ENCODE results near the gene PMPCA. TPM values are rescaled to one million over a fixed set of nuclear protein-coding genes. Genes with fewer than 3 reads are reported as not detected.

Gene PMPCA
- total RNA-seq, 1 donor from 2014 or later, result 94.4 TPM

GRCh38 chr9:136412962-136413361, 2.5 kb downstream of the PMPCA start:
- Mint-ChIP-seq H3K4me3 (ENCODE audit: unreplicated experiment) (peak overlapping the region; percentile 76), H3K9me3 (ENCODE audit: unreplicated experiment) (peaks cover 2% of the 10 kb centered on the region), H3K27ac (ENCODE audit: unreplicated experiment) (peak overlapping the region; percentile 73), H3K36me3 (ENCODE audit: low read depth, unreplicated experiment) (peaks cover 27% of the 10 kb centered on the region), H3K4me1 (ENCODE audit: low read depth, unreplicated experiment) (peaks cover 29% of the 10 kb centered on the region), H3K27me3 (ENCODE audit: low read depth, unreplicated experiment) (no peaks in the 10 kb centered on the region)
- DNase-seq (ENCODE audit: low read depth), result no peak
- Histone ChIP-seq H3K9ac (ENCODE audit: low read length) (peak overlapping the region; percentile 19), H3K36me3 (ENCODE audit: insufficient read depth, low read length) (peaks cover 36% of the 10 kb centered on the region), H3K27ac (ENCODE audit: low read depth, low read length) (no peak overlapping the region), H3K4me3 (ENCODE audit: insufficient read depth, low read depth, low read length) (no peak overlapping the region), H3K27me3 (ENCODE audit: insufficient read depth, low read length) (no peaks in the 10 kb centered on the region), H3K79me2 (ENCODE audit: insufficient read depth, low read length) (peaks cover 83% of the 10 kb centered on the region), H3K4me1 (ENCODE audit: insufficient read depth, low read length) (peaks cover 16% of the 10 kb centered on the region), H4K20me1 (ENCODE audit: insufficient read depth, low read length) (peaks cover 63% of the 10 kb centered on the region), H3K9me3 (ENCODE audit: insufficient read depth, low read depth, low read length) (no peaks in the 10 kb centered on the region), H2AFZ (ENCODE audit: low read depth, low read length) (no peak overlapping the region), H3K4me2 (ENCODE audit: low read length) (no peak overlapping the region)
- FAIRE-seq, result no peak
- TF ChIP-seq EZH2 (IDR thresholded peaks at IDR 0.05; ENCODE audit: insufficient read depth, low read length), result no peak
- TF ChIP-seq CTCF (IDR thresholded peaks at IDR 0.05; ENCODE audit: insufficient read depth, low read depth, low read length), result no peak

GRCh38 chr9:136416427-136416826, 6.0 kb downstream of the PMPCA start:
- Histone ChIP-seq H2AFZ (ENCODE audit: low read depth, low read length) (no peak overlapping the region), H3K36me3 (ENCODE audit: insufficient read depth, low read length) (peaks cover 53% of the 10 kb centered on the region), H3K27ac (ENCODE audit: low read depth, low read length) (no peak overlapping the region), H3K27me3 (ENCODE audit: insufficient read depth, low read length) (no peaks in the 10 kb centered on the region), H3K9ac (ENCODE audit: low read length) (no peak overlapping the region), H3K4me3 (ENCODE audit: insufficient read depth, low read depth, low read length) (no peak overlapping the region), H3K9me3 (ENCODE audit: insufficient read depth, low read depth, low read length) (no peaks in the 10 kb centered on the region), H3K79me2 (ENCODE audit: insufficient read depth, low read length) (peaks cover 53% of the 10 kb centered on the region), H3K4me2 (ENCODE audit: low read length) (no peak overlapping the region), H4K20me1 (ENCODE audit: insufficient read depth, low read length) (peaks cover 50% of the 10 kb centered on the region), H3K4me1 (ENCODE audit: insufficient read depth, low read length) (peaks cover 5% of the 10 kb centered on the region)
- Mint-ChIP-seq H3K27me3 (ENCODE audit: low read depth, unreplicated experiment) (no peaks in the 10 kb centered on the region), H3K36me3 (ENCODE audit: low read depth, unreplicated experiment) (peaks cover 26% of the 10 kb centered on the region), H3K4me1 (ENCODE audit: low read depth, unreplicated experiment) (peaks cover 13% of the 10 kb centered on the region), H3K4me3 (ENCODE audit: unreplicated experiment) (no peak overlapping the region), H3K9me3 (ENCODE audit: unreplicated experiment) (no peaks in the 10 kb centered on the region), H3K27ac (ENCODE audit: unreplicated experiment) (no peak overlapping the region)
- DNase-seq (ENCODE audit: low read depth), result no peak
- no peak for FAIRE-seq
- no peak for TF ChIP-seq EZH2 (IDR thresholded peaks at IDR 0.05; ENCODE audit: insufficient read depth, low read length)
- TF ChIP-seq CTCF (IDR thresholded peaks at IDR 0.05; ENCODE audit: insufficient read depth, low read depth, low read length), result no peak

- Histone ChIP-seq H4K20me1 (ENCODE audit: insufficient read depth, low read length) (peaks cover 47% of the 10 kb centered on the region), H3K27ac (ENCODE audit: low read depth, low read length) (no peak overlapping the region), H3K79me2 (ENCODE audit: insufficient read depth, low read length) (peaks cover 51% of the 10 kb centered on the region), H3K36me3 (ENCODE audit: insufficient read depth, low read length) (peaks cover 52% of the 10 kb centered on the region), H3K27me3 (ENCODE audit: insufficient read depth, low read length) (no peaks in the 10 kb centered on the region), H3K9me3 (ENCODE audit: insufficient read depth, low read depth, low read length) (no peaks in the 10 kb centered on the region), H3K4me1 (ENCODE audit: insufficient read depth, low read length) (peaks cover under 1% of the 10 kb centered on the region), H2AFZ (ENCODE audit: low read depth, low read length) (no peak overlapping the region), H3K4me3 (ENCODE audit: insufficient read depth, low read depth, low read length) (no peak overlapping the region), H3K9ac (ENCODE audit: low read length) (no peak overlapping the region), H3K4me2 (ENCODE audit: low read length) (no peak overlapping the region)
- peaks cover 25% of the 10 kb centered on the region for H3K36me3 Mint-ChIP-seq (ENCODE audit: low read depth, unreplicated experiment)
- H3K9me3 Mint-ChIP-seq (ENCODE audit: unreplicated experiment), result no peaks in the 10 kb centered on the region
- DNase-seq (ENCODE audit: low read depth) (no peak), FAIRE-seq (no peak)
- no peak for TF ChIP-seq CTCF (IDR thresholded peaks at IDR 0.05; ENCODE audit: insufficient read depth, low read depth, low read length)
- no peak for TF ChIP-seq EZH2 (IDR thresholded peaks at IDR 0.05; ENCODE audit: insufficient read depth, low read length)
- peaks cover 9% of the 10 kb centered on the region for H3K4me1 Mint-ChIP-seq (ENCODE audit: low read depth, unreplicated experiment)
- no peak overlapping the region for H3K27ac Mint-ChIP-seq (ENCODE audit: unreplicated experiment)
- no peak overlapping the region for H3K4me3 Mint-ChIP-seq (ENCODE audit: unreplicated experiment)
- H3K27me3 Mint-ChIP-seq (ENCODE audit: low read depth, unreplicated experiment), result no peaks in the 10 kb centered on the region
Measured at GRCh38 chr9:136416914-136417313, 6.5 kb downstream of the PMPCA start.

All from astrocyte (in vitro differentiated cells and primary cell).